NCI-H748 (cell line): ENCODE measurements around the gene LUZP1.

Experiments
- DNase-seq: peaks from one replicate; lab custom pipeline; 2025; ENCODE audit not compliant: unreplicated experiment; lab: John Stamatoyannopoulos, UW

Gene LUZP1

DNA sequence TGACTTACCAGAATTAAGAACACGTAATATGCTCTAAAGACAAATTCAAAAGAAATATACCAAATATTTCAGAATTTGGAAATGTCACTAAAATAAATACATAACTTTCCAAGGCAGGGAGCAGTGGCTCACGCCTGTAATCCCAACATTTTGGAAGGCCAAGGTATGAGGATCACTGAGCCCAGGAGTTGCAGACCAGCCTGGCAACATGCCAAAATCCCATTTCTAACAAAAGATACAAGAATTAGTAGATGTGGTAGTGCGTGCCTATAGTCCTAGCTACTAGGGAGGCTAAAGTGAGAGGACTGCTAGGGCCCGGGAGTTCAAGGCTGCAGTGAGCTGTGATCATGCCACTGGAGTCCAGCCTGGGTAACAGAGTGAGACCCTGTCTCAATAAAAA lies 11.7 kb downstream of the LUZP1 start:
- no peak for DNase-seq

DNA sequence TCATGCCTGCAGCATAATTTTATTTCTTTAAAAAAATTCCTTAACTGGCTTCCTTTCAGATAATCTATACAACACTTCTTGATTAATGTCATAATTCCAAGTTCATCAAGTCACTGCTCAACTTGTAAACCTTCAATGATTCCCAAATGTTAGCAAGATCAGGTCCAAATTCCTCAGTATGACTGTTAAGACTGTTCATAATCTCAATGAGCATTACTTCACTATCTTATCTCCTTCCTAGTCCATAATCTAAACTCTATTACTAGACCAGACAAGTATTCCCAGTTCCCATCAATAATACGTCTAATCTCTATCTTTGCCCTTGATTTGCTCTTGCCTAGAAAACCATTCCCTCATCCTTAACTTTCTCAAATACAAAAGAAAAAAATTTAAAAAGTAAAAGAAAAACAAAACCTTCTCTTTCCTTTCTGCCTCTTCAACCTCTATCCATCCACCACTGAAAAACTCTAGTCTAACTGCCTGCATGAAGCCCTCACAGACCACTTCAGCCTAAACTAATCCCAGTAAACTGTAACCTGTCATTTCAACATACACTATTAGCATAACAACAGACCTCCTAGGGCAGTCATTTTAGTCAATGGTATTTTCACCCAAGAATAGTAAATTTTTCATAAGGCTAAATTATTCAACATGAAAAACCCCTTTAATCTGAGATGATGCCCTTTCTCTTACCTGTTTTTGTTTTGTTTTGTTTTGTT lies 15.5 kb downstream of the LUZP1 start:
- no peak for DNase-seq

DNA sequence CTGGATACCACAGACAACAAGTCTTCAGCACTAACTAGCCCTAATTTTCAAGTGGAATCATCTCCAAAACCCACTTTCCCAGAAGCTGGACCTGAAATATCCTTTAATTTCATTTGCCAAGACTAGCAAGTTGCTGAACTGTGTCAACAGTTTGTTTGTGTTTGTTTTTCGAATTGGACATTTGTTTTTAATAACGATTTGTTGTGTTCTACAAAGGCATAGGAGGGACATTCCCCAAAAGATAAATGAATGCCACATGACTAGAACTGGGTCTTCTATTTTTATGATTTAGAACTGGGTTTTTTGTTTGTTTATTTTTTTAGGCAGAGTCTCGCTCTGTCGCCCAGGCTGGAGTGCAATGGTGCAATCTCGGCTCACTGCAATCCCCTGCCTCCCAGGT lies 17.9 kb downstream of the LUZP1 start:
- no peak for DNase-seq

- no peak for DNase-seq
These were observed 18.5 kb downstream of the LUZP1 start for GRCh38 chr1:23150125-23150524.

DNA sequence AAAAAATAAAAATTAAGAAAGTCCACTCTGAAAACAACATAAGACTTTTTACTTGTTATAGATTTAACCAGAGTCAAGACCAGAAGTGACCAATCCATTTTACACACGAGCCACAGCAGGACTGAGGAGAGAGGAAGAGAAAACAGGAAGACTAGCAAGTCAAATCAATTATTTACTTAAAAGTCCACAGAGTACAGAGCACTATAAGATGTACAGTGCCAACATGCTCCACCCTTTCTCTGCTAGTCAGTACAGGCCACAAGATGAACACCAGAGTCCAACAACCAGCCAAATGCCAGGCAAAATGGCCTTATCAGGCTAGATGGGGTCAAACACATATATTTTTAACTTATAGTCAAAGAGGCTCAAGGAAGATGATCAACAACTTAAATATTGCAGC lies 19.5 kb downstream of the LUZP1 start:
- DNase-seq = no peak

DNA sequence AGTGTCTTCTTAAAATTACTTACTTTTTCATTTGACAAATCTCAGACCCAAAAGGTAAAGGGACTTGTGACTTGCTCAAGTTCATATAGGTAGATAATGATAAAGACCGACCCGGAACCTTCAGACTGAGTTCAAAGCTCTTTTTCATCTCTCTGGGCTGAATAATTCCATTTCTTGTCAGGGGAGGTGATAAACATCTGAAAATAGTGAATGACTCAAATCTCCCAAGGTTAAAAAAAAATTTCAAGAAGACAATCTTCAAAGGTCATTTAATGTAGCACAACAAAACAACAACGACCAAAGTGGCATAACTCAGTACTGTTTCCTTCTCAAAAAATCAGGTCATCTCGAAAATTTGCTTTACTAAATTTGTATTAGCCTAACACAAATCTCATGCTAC lies 20.6 kb downstream of the LUZP1 start:
- no peak for DNase-seq

- no peak for DNase-seq
These were observed 27.6 kb downstream of the LUZP1 start for GRCh38 chr1:23140940-23141596.

GRCh38 chr1:23135268-23135667 lies 33.4 kb downstream of the LUZP1 start:
- no peak for DNase-seq

DNA sequence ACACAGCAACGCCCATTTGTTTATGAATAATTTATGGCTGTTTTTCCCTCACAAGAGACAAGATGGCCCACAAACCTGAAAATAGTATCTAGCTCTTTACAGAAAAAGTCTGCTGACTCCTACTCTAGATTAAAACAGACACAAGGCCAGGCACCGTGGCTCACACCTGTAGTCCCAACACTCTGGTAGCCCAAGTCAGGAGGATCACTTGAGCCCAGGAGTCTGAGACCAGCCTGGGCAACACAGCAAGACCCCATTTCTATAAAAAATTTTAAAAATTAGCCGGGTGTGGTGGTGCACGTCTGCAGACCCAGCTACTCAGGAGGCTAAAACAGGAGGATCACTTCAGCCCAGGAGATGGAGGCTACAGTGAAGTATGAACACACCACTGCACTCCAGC lies 34.6 kb downstream of the LUZP1 start:
- no peak for DNase-seq

- no peak for DNase-seq
These were observed 35.1 kb downstream of the LUZP1 start for GRCh38 chr1:23133587-23133986.

DNA sequence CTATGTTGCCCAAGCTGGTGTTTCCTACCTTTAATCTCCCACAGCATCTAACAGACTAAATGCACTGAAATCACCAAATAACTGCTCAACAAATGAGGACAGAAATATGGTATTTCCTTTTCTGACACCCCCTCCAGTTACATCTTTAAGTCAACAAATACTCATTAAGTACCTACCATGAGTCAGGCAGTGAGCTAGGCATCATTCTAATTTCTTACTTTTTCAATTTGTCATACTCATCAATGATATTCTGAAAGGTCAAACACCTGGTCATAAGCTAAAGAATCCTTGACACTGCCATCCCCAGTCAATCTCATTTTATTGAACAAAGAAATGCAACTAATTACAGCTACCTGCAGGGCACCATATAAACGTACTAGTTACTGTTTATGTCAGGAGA lies 36.6 kb downstream of the LUZP1 start:
- DNase-seq = no peak

DNA sequence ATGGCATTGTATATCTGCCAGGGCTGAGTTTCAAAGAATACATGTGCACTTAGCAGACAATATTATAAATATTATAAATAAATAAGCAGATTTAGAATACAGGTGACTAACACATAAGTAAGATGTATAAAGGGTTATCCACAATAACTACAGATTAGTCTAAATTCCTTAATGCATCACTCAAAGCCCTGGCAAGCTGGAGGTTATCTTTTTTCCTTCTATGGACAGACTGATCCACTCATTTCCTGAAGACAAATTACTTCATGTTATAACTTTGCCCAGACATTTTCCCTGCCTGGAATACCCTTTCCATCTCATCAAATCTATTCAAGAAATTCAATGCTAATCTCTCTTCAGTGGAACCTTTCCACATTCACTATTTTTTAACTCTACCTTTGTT lies 38.8 kb downstream of the LUZP1 start:
- DNase-seq = no peak

DNA sequence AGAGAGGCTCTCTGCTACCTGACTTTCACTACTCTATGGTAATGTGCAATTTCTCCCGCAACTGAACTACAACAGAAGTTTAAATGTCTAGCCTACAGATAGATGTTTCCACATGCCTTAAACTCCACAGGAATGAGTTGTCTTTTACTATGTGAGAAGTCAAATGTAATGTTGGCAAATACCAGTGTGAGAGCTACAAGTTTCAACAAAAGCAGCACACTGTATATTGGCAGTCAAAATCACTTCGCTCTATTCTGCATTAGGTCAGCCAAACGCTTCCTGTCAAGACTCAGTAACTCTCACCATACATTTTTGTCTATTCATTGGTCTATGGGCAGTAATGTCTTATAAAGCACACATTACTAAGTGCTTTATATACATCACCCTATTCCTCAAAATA lies 41.9 kb downstream of the LUZP1 start:
- DNase-seq = no peak

- DNase-seq = no peak
These were observed 42.5 kb downstream of the LUZP1 start for GRCh38 chr1:23126200-23126599.

GRCh38 chr1:23125489-23125888 lies 43.2 kb downstream of the LUZP1 start:
- DNase-seq = no peak

DNA sequence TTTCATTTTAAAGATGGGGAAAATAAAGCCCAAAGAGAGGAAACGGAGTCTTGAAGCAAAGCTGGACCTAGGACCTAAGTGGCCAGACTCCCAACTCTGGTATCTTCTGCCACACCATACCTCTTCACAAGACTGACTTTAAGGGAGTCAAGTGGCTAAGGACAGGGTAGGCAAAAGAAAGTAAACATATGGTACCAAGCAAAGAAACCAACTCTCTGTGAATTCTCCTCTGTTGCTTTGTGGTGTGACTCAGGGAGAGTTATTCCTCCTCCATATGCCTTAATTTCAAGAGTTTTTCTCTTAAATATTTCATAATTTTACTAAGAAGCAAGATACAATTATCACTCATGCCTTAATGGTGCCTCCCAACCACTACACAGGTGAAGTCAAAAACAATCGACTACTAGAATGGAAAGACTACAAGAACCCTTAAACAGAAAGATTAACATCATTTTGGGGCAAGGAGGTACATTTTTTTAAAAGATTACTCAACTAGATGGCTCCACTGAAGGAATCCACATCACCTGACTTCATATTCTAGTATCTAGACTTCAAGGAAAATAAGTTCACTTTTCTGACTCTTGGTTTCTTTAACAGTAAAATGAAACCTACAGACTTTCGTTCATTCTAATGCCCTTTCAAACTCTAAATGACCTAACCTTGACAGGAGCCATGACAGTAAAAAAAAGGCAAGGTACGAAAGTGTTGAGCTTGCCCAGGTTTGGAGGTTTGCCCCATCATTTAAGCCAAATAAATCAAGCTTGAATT lies 44.2 kb downstream of the LUZP1 start:
- no peak for DNase-seq

DNA sequence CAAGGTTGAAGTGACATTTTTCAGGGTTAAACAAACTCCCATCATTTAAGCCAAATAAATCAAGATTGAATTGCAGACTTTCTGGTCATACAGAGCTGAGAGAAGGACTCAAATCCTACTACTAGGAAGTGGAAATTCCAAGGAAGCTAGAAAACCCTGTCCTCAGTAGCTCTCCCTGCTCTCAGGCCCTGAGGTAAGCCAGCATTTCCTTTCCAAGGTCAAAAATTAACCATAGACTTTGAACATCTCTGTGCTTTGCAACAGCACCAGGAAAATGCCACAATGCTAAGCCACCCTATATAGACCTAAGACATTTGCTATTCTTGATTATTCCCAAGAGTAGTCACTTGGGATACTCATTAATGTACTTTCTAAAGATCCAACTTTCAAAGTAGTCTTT lies 45.1 kb downstream of the LUZP1 start:
- DNase-seq = no peak

DNA sequence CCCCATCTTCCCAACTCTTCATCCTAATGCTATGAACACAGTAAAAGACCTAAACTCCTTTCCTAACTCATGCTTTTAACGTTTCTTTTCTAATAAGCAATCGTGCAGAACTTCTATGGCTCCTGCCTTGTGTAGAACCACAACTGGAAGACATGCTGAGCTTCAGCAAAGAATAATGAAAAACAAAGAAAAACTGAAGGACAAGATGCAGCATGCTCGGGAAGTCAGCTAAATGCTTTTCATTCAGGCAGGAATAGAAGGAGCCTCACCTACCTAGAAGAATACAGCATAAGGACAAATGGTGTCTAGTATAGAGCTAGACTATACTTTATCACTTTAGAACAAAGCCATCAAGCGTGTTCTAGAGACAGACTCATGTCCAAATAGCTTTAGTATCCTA lies 45.9 kb downstream of the LUZP1 start:
- no peak for DNase-seq

DNA sequence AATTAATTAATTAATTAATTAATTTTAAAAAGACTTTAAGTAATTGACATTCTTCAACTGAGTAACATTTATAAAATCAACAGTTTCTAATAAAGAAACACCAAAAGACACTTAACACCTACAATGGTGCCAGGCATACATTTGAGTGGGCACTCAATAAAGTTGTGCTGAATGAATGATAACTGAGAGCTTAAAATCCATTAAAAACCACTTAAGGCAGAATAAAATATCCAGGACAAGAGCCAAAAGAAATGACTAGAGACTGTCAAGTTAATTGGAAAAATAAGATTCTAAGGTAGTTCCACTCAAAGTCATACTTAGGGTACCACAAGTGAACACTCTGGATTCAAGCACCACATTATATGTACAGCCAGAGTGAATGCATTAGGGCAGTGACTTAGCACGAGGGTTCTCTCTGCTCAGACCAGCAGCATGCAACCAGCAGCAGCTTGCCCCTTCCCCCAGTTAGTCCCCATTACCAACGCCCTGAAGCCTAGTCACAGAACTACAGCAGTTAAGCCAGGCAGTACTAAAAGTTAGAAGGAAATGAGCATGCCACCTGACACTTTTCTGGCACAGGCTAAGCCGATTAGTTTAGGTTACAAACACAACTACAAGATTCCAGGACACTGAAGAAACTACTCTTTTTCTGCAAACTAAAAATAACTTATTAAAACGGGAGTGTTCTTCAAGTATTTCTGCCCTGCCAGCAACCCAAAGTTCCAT lies 46.5 kb downstream of the LUZP1 start:
- DNase-seq = no peak

DNA sequence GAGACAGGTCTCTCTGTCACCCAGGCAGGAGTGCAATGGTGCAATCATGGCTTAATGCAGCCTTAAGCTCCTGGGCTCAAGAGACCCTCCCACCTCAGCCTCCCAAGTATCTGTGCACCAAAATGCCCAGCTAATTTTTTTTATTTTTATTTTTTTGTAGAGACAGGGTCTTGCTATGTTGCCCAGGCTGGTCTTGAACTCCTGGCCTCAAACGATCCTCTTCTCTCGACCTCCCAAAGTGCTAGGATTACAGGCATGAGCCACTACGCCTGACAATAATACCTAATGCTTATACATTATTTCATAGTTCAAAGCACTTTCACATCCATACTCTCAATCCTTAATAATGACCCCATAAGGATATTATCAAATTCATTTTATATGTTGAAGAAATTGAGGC lies 48.3 kb downstream of the LUZP1 start:
- DNase-seq = no peak

DNA sequence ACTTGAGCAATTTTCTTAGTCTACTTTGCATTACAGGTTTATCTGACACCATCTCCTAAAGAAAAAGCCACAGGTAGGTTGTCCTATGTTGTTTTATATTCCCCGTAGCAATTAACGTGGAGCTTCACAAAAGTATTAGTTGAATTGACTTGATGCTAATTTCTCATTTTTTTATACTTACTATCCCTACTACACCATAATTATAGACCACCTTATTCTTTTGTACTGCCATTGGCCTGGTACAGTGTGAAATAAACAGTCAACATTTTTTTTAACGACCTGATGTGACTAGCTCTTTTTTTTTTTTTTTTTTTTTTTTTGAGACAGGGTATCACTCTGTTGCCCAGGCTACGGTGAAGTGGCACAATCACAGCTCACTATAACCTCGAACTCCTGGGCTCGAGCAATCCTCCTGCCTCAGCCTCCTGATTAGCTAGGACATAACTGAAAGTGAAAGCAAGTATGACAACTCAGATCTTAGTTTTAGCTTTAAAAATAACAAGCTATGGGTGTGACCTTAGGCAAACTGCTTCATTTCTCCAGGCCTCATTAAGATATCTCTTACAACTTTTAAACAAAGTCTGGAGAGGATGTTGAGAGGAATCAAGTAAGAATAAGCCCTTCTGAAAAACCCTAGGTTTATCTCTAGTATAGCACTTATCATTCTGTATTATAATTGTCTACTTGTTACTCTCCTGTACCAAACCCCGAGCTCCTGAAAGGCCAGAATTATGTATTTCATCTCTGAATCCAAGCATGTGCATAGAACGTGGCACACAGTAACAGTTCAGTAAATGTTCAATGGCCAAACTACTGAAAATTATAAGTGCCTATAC lies 49.5 kb downstream of the LUZP1 start:
- DNase-seq = no peak
